NCI-H774 (cell line): Measurements from ENCODE around the gene CPT1B.
A peak's percentile ranks its signal among the peaks of the same experiment; 100 is the strongest.
"Not testable (repeated sequence)": the region's sequence is repeated elsewhere in the genome, so short reads cannot be mapped to it uniquely, and the experiment has no call there.

Source experiments
- DNase-seq: peaks from one replicate; lab custom pipeline; 2025; lab: John Stamatoyannopoulos, UW

The CPT1B gene

GRCh38 chr22:50609599-50609998 is 31.4 kb upstream of the CPT1B start:
- no peak for DNase-seq

- no peak for DNase-seq
Measured at GRCh38 chr22:50608996-50609395, 30.8 kb upstream of the CPT1B start.

- DNase-seq, result not testable (repeated sequence)
Measured at GRCh38 chr22:50608058-50608840, 30.0 kb upstream of the CPT1B start.

- no peak for DNase-seq
Measured at GRCh38 chr22:50607659-50608020, 29.4 kb upstream of the CPT1B start.

GRCh38 chr22:50606946-50607658 is 28.9 kb upstream of the CPT1B start:
- no peak for DNase-seq

GRCh38 chr22:50606165-50606945 is 28.1 kb upstream of the CPT1B start:
- no peak for DNase-seq

GRCh38 chr22:50605613-50606074 is 27.4 kb upstream of the CPT1B start:
- no peak for DNase-seq

- DNase-seq, result no peak
Measured at GRCh38 chr22:50605002-50605612, 26.9 kb upstream of the CPT1B start.

GRCh38 chr22:50604256-50605001 is 26.2 kb upstream of the CPT1B start:
- DNase-seq, result no peak

GRCh38 chr22:50603511-50604255 is 25.5 kb upstream of the CPT1B start:
- DNase-seq, result no peak

- DNase-seq, result no peak
Measured at GRCh38 chr22:50602338-50602700, 24.1 kb upstream of the CPT1B start.

GRCh38 chr22:50601669-50602337 is 23.6 kb upstream of the CPT1B start:
- no peak for DNase-seq

- DNase-seq, result no peak
Measured at GRCh38 chr22:50600967-50601668, 22.9 kb upstream of the CPT1B start.

- DNase-seq, result peak; percentile 38
Measured at GRCh38 chr22:50600538-50600937, 22.3 kb upstream of the CPT1B start, which contains the start of gene MAPK8IP2. TSS of gene MAPK8IP2 (plus strand) at chr22:50600793. CDS start at chr22:50600819, 26 bp downstream.

GRCh38 chr22:50599816-50600455 is 21.7 kb upstream of the CPT1B start:
- DNase-seq, result no peak

- no peak for DNase-seq
Measured at GRCh38 chr22:50597097-50597496, 18.9 kb upstream of the CPT1B start.

GRCh38 chr22:50595189-50595588 is 17.0 kb upstream of the CPT1B start:
- DNase-seq, result no peak

- DNase-seq, result no peak
Measured at GRCh38 chr22:50587407-50587806, 9.2 kb upstream of the CPT1B start.

GRCh38 chr22:50586416-50586815 is 8.2 kb upstream of the CPT1B start:
- DNase-seq, result no peak
